ENCODE measurements around the gene DSCAM. TPM values are rescaled to one million over a fixed set of nuclear protein-coding genes. Genes with fewer than 3 reads are reported as not detected.

DSCAM gene
- total RNA-seq, 4 donors from 2014 or later = 0.07 TPM; not detected in 3

- intact Hi-C loops (cut with DNase I; ENCODE audit: low total_unique reads) = no loop called here
- H3K27me3 ChIP-seq = no peaks in the 10 kb centered on the region
- DNase-seq = no peak
- H3K27ac ChIP-seq = no peak overlapping the region
- no peaks in the 10 kb centered on the region for H3K4me1 ChIP-seq
- no peak overlapping the region for H3K4me3 ChIP-seq
- no peaks in the 10 kb centered on the region for H3K36me3 ChIP-seq
- TF ChIP-seq POLR2A (IDR thresholded peaks at IDR 0.05) = no peak
- TF ChIP-seq CTCF (IDR thresholded peaks at IDR 0.05) = no peak
- H3K9me3 ChIP-seq = no peaks in the 10 kb centered on the region
Observed at GRCh38 chr21:40299451-40299850, 547.5 kb downstream of the DSCAM start.

GRCh38 chr21:40294345-40294744 is 552.6 kb downstream of the DSCAM start:
- Histone ChIP-seq H3K27ac (no peak overlapping the region), H3K27me3 (no peaks in the 10 kb centered on the region), H3K36me3 (no peaks in the 10 kb centered on the region), H3K9me3 (no peaks in the 10 kb centered on the region), H3K4me1 (no peaks in the 10 kb centered on the region), H3K4me3 (no peak overlapping the region)
- intact Hi-C loops (cut with DNase I; ENCODE audit: low total_unique reads) = no loop called here
- no peak for DNase-seq
- TF ChIP-seq POLR2A (IDR thresholded peaks at IDR 0.05) = no peak
- no peak for TF ChIP-seq CTCF (IDR thresholded peaks at IDR 0.05)

GRCh38 chr21:40291560-40291959 is 555.4 kb downstream of the DSCAM start:
- Histone ChIP-seq H3K27me3 (no peaks in the 10 kb centered on the region), H3K9me3 (no peaks in the 10 kb centered on the region), H3K4me1 (no peaks in the 10 kb centered on the region), H3K36me3 (no peaks in the 10 kb centered on the region), H3K27ac (no peak overlapping the region), H3K4me3 (no peak overlapping the region)
- intact Hi-C loops (cut with DNase I; ENCODE audit: low total_unique reads) = no loop called here
- no peak for TF ChIP-seq POLR2A (IDR thresholded peaks at IDR 0.05)
- TF ChIP-seq CTCF (IDR thresholded peaks at IDR 0.05) = no peak
- no peak for DNase-seq

- intact Hi-C loops (cut with DNase I; ENCODE audit: low total_unique reads) = no loop called here
- TF ChIP-seq CTCF (IDR thresholded peaks at IDR 0.05) (no peak), POLR2A (IDR thresholded peaks at IDR 0.05) (no peak)
- no peaks in the 10 kb centered on the region for H3K27me3 ChIP-seq
Observed at GRCh38 chr21:40284409-40284808, 562.5 kb downstream of the DSCAM start.

GRCh38 chr21:40282912-40283886 is 563.8 kb downstream of the DSCAM start:
- H3K27me3 ChIP-seq = no peaks in the 10 kb centered on the region
- DNase-seq = no peak
- intact Hi-C loops (cut with DNase I; ENCODE audit: low total_unique reads) = no loop called here
- no peaks in the 10 kb centered on the region for H3K36me3 ChIP-seq
- no peak overlapping the region for H3K27ac ChIP-seq
- H3K9me3 ChIP-seq = no peaks in the 10 kb centered on the region
- no peaks in the 10 kb centered on the region for H3K4me1 ChIP-seq
- TF ChIP-seq CTCF (IDR thresholded peaks at IDR 0.05) = no peak
- TF ChIP-seq POLR2A (IDR thresholded peaks at IDR 0.05) = no peak
- no peak overlapping the region for H3K4me3 ChIP-seq

More at GRCh38 chr21:40284409-40284808, 562.5 kb downstream of the DSCAM start:
- Histone ChIP-seq H3K9me3 (no peaks in the 10 kb centered on the region), H3K4me3 (no peak overlapping the region), H3K4me1 (no peaks in the 10 kb centered on the region), H3K36me3 (no peaks in the 10 kb centered on the region), H3K27ac (no peak overlapping the region)
- no peak for DNase-seq

Data from uterus (tissue), 4 donors.